Spinal cord (tissue), 10 donors: ENCODE results near the gene VGLL4. TPM values are rescaled to one million over a fixed set of nuclear protein-coding genes. Genes with fewer than 3 reads are reported as not detected.
A peak's percentile ranks its signal among the peaks of the same experiment; 100 is the strongest.

ENCODE experiments used
- DNase-seq, 6 donors: peaks; one replicate each; pipeline versions ENCODE4 v3.0.0 to v3.0.0-alpha.2; 2013 to 2015; ENCODE audit warnings: low spot score in 6 of 6, low read depth in 4 of 6
- H3K27ac ChIP-seq: one replicate; pipeline ENCODE4 v1.5.1; 2013; ENCODE audit warnings: low read depth, low read length, control low read depth
- H3K27me3 ChIP-seq: one replicate; pipeline ENCODE4 v1.6.1; 2013; ENCODE audit warnings: low read length; ENCODE audit not compliant: control insufficient read depth, insufficient read depth
- H3K36me3 ChIP-seq: one replicate; pipeline ENCODE4 v1.6.1; 2013; ENCODE audit warnings: low read length; ENCODE audit not compliant: control insufficient read depth, insufficient read depth
- H3K4me1 ChIP-seq: one replicate; pipeline ENCODE4 v1.6.1; 2013; ENCODE audit warnings: low read length; ENCODE audit not compliant: control insufficient read depth, insufficient read depth
- H3K4me3 ChIP-seq: one replicate; pipeline ENCODE4 v1.5.1; 2013; ENCODE audit warnings: low read depth, low read length, control low read depth
- H3K9me3 ChIP-seq: one replicate; pipeline ENCODE4 v1.6.1; 2013; ENCODE audit warnings: low read length; ENCODE audit not compliant: control insufficient read depth, insufficient read depth
- WGBS: methylation state at CpG from one replicate; pipeline ENCODE4 v1.1.5; 2013; ENCODE audit warnings: missing lambda C conversion rate; ENCODE audit not compliant: insufficient coverage; 5-methylcytosine and 5-hydroxymethylcytosine counted together
- polyA plus RNA-seq, 2 donors: library from polyadenylated mRNA; unstranded; fragments of 120-200 nt; gene quantifications; one replicate each; pipeline ENCODE4 v1.2.1, GENCODE V29; 2013; ENCODE audit not compliant: insufficient read length in 2 of 2
- total RNA-seq, 2 donors: library from RNA; depleted of rRNA in 1 of 2; stranded (reverse); fragments of 120-200 nt in 1 of 2; fragments of >200 nt in 1 of 2; gene quantifications; one replicate each; pipeline versions ENCODE4 v1.2.3 to v1.2.4, GENCODE V29; 2013 to 2014
- donor health status: healthy.

Gene VGLL4
- total and polyA plus RNA-seq, 4 donors: 87.8 to 174 (median 94.8) TPM

- H3K9me3 ChIP-seq: no peaks in the 10 kb centered on the region
- H3K27me3 ChIP-seq: no peaks in the 10 kb centered on the region
- peaks cover 31% of the 10 kb centered on the region for H3K36me3 ChIP-seq
- peaks cover 38% of the 10 kb centered on the region for H3K4me1 ChIP-seq
- 71% methylated on average over 3 of the region's 9 CpGs for WGBS
- H3K27ac ChIP-seq: peak overlapping the region; percentile 61
- DNase-seq: no peak
- H3K4me3 ChIP-seq: no peak overlapping the region
These were observed 94.1 kb downstream of the VGLL4 start for GRCh38 chr3:11549580-11550140.

- peak in 1 of 6 donors; percentile 41 for DNase-seq
- Histone ChIP-seq H3K9me3 (peaks cover 2% of the 10 kb centered on the region), H3K27ac (peak overlapping the region; percentile 61), H3K4me3 (no peak overlapping the region), H3K4me1 (peaks cover 37% of the 10 kb centered on the region), H3K36me3 (peaks cover 30% of the 10 kb centered on the region), H3K27me3 (no peaks in the 10 kb centered on the region)
- WGBS: 68% methylated on average over 4 of the region's 7 CpGs
These were observed 95.0 kb downstream of the VGLL4 start for GRCh38 chr3:11548721-11549131.

- H3K4me1 ChIP-seq: peaks cover 24% of the 10 kb centered on the region
- peaks cover 2% of the 10 kb centered on the region for H3K9me3 ChIP-seq
- no peaks in the 10 kb centered on the region for H3K27me3 ChIP-seq
- WGBS: no CpG with 5 or more reads among the region's 2 CpGs
- H3K27ac ChIP-seq: no peak overlapping the region
- DNase-seq: no peak
- peaks cover 17% of the 10 kb centered on the region for H3K36me3 ChIP-seq
- no peak overlapping the region for H3K4me3 ChIP-seq
These were observed 96.2 kb downstream of the VGLL4 start for GRCh38 chr3:11547498-11547897.

GRCh38 chr3:11546657-11547302, 96.9 kb downstream of the VGLL4 start:
- Histone ChIP-seq H3K4me3 (no peak overlapping the region), H3K36me3 (peaks cover 16% of the 10 kb centered on the region), H3K27me3 (no peaks in the 10 kb centered on the region), H3K27ac (no peak overlapping the region), H3K9me3 (peaks cover 2% of the 10 kb centered on the region), H3K4me1 (peaks cover 21% of the 10 kb centered on the region)
- DNase-seq: no peak
- WGBS: 91% methylated on average over 8 of the region's 9 CpGs

- Histone ChIP-seq H3K27ac (peak overlapping the region; percentile 61), H3K9me3 (peaks cover 2% of the 10 kb centered on the region)
These were observed 98.4 kb downstream of the VGLL4 start for GRCh38 chr3:11545186-11545851.

GRCh38 chr3:11544412-11545181, 99.1 kb downstream of the VGLL4 start:
- Histone ChIP-seq H3K27me3 (no peaks in the 10 kb centered on the region), H3K9me3 (peaks cover 2% of the 10 kb centered on the region), H3K4me3 (no peak overlapping the region), H3K4me1 (peaks cover 21% of the 10 kb centered on the region), H3K27ac (peak overlapping the region; percentile 61), H3K36me3 (peaks cover 16% of the 10 kb centered on the region)
- no peak for DNase-seq
- WGBS: 67% methylated on average over 16 of the region's 17 CpGs

More at GRCh38 chr3:11545186-11545851, 98.4 kb downstream of the VGLL4 start:
- 84% methylated on average over 16 of the region's 16 CpGs for WGBS
- H3K27me3 ChIP-seq: no peaks in the 10 kb centered on the region
- peaks cover 21% of the 10 kb centered on the region for H3K4me1 ChIP-seq
- no peak for DNase-seq
- H3K4me3 ChIP-seq: no peak overlapping the region
- peaks cover 16% of the 10 kb centered on the region for H3K36me3 ChIP-seq

GRCh38 chr3:11543948-11544387, 99.7 kb downstream of the VGLL4 start:
- no peaks in the 10 kb centered on the region for H3K27me3 ChIP-seq
- WGBS: 95% methylated on average over 5 of the region's 6 CpGs

GRCh38 chr3:11543141-11543947, 100.4 kb downstream of the VGLL4 start:
- H3K27ac ChIP-seq: no peak overlapping the region
- 93% methylated on average over 14 of the region's 19 CpGs for WGBS
- H3K36me3 ChIP-seq: peaks cover 16% of the 10 kb centered on the region
- DNase-seq: no peak
- no peaks in the 10 kb centered on the region for H3K27me3 ChIP-seq
- peaks cover 17% of the 10 kb centered on the region for H3K4me1 ChIP-seq
- peaks cover 2% of the 10 kb centered on the region for H3K9me3 ChIP-seq
- no peak overlapping the region for H3K4me3 ChIP-seq

More at GRCh38 chr3:11543948-11544387, 99.7 kb downstream of the VGLL4 start:
- H3K4me3 ChIP-seq: no peak overlapping the region
- peaks cover 16% of the 10 kb centered on the region for H3K36me3 ChIP-seq
- peaks cover 2% of the 10 kb centered on the region for H3K9me3 ChIP-seq
- DNase-seq: no peak
- no peak overlapping the region for H3K27ac ChIP-seq
- H3K4me1 ChIP-seq: peaks cover 21% of the 10 kb centered on the region

- peaks cover 17% of the 10 kb centered on the region for H3K4me1 ChIP-seq
- H3K36me3 ChIP-seq: peaks cover 16% of the 10 kb centered on the region
- H3K4me3 ChIP-seq: no peak overlapping the region
- WGBS: 97% methylated on average over 6 of the region's 7 CpGs
- H3K27ac ChIP-seq: no peak overlapping the region
- H3K9me3 ChIP-seq: peaks cover 2% of the 10 kb centered on the region
- no peaks in the 10 kb centered on the region for H3K27me3 ChIP-seq
- DNase-seq: no peak
These were observed 101.2 kb downstream of the VGLL4 start for GRCh38 chr3:11542551-11542950.
